Esophagus squamous epithelium (tissue), 4 donors: ENCODE data around the gene OBI1.

ENCODE experiments used
- CTCF ChIP-seq, 6 experiments: fragments of 450-650 bp in 4 of 6; fragments of 200-600 bp in 2 of 6; sonication (generic) in 2 of 6; IDR thresholded peaks; one replicate each; pipeline ENCODE4 v1.5.1; 2016 to 2019; ENCODE audit warnings: antibody characterized with exemption in 6 of 6, mild to moderate bottlenecking in 4 of 6, moderate library complexity in 4 of 6
- POLR2A ChIP-seq, 4 donors: fragments of 450-650 bp; IDR thresholded peaks; one replicate each; pipeline ENCODE4 v1.6.1; 2017; ENCODE audit warnings: antibody characterized with exemption in 4 of 4, mild to moderate bottlenecking in 4 of 4, moderate library complexity in 3 of 4

- TF ChIP-seq POLR2A (IDR thresholded peaks at IDR 0.05): no peak
- no peak for TF ChIP-seq CTCF (IDR thresholded peaks at IDR 0.05)
These were observed 42.4 kb upstream of the OBI1 start for GRCh38 chr13:78701383-78701782.
